SK-N-SH treated with all-trans-retinoic acid at 6 μM for 48 hours (cell line): Measurements from ENCODE around the gene FAM163A.

Experiments
- ARNTL ChIP-seq: fragments of 450-650 bp; formaldehyde crosslinking; IDR thresholded peaks from 2 replicates; pipeline ENCODE4 v1.5.0; 2020; ENCODE audit warnings: low read depth, mild to moderate bottlenecking, moderate library complexity, borderline replicate concordance
- PATZ1 ChIP-seq: fragments of 250-450 bp; sonication (Bioruptor Pico); IDR thresholded peaks from 2 replicates; pipeline ENCODE4 v1.8.0; 2020; ENCODE audit warnings: mild to moderate bottlenecking, moderate library complexity, borderline replicate concordance
- ZC3H10 ChIP-seq: fragments of 250-450 bp; sonication (Bioruptor Pico); IDR thresholded peaks from 2 replicates; pipeline ENCODE4 v1.5.1; 2021; ENCODE audit warnings: mild to moderate bottlenecking, moderate library complexity
- ZNF565 ChIP-seq: fragments of 450-650 bp; formaldehyde crosslinking; conservative IDR thresholded peaks from 2 replicates; pipeline ENCODE4 v1.5.0; 2020; ENCODE audit warnings: low read depth, mild to moderate bottlenecking, moderate library complexity

GRCh38 chr1:179813626-179814545, 70.8 kb downstream of the FAM163A start:
- no peak for TF ChIP-seq PATZ1 (CRISPR knock-in tag)
- no peak for TF ChIP-seq ZC3H10
- no peak for TF ChIP-seq ZNF565
- TF ChIP-seq ARNTL (CRISPR knock-in tag) = no peak
